ENCODE measurements around the gene JUND.

DNA sequence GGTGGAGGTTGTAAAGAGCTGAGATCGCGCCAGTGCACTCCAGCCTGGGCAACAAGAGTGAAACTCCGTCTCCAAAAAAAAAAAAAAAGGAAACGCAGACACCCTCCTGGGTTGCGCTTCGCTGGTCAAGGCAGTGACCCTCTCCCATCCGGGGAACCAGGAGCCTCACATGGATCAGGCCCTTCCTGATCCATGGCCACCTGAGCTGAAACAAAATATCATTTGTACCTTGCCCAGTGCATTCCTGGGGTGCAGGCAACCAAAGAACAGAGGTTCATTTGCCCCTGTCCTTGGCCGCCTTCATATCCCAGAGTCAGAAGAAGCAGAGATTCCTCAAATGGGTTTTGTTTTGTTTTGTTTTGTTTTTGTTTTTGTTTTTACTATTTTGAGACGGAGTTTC is 49.4 kb upstream of the JUND start:
- TF ChIP-seq, protein P1, sequence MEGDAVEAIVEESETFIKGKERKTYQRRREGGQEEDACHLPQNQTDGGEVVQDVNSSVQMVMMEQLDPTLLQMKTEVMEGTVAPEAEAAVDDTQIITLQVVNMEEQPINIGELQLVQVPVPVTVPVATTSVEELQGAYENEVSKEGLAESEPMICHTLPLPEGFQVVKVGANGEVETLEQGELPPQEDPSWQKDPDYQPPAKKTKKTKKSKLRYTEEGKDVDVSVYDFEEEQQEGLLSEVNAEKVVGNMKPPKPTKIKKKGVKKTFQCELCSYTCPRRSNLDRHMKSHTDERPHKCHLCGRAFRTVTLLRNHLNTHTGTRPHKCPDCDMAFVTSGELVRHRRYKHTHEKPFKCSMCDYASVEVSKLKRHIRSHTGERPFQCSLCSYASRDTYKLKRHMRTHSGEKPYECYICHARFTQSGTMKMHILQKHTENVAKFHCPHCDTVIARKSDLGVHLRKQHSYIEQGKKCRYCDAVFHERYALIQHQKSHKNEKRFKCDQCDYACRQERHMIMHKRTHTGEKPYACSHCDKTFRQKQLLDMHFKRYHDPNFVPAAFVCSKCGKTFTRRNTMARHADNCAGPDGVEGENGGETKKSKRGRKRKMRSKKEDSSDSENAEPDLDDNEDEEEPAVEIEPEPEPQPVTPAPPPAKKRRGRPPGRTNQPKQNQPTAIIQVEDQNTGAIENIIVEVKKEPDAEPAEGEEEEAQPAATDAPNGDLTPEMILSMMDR (conservative IDR thresholded peaks at IDR 0.05; ENCODE audit: low read depth in 2 of 2) = no peak
- no peak for TF ChIP-seq EZH2phosphoT487 (IDR thresholded peaks at IDR 0.05; ENCODE audit: unreplicated experiment)
- TF ChIP-seq ZNF331 (CRISPR knock-in tag; IDR thresholded peaks at IDR 0.05; ENCODE audit: low read depth) = no peak
- TF ChIP-seq POLR2AphosphoS5 (IDR thresholded peaks at IDR 0.05; ENCODE audit: low read depth) = no peak
- TF ChIP-seq CREB1 (CRISPR knock-in tag; IDR thresholded peaks at IDR 0.05; ENCODE audit: low read depth) = no peak
- TF ChIP-seq REST (IDR thresholded peaks at IDR 0.05; ENCODE audit: unreplicated experiment) = no peak
- no peak for TF ChIP-seq EZH2 (IDR thresholded peaks at IDR 0.05; ENCODE audit: low read depth, unreplicated experiment)
- TF ChIP-seq, protein P2, sequence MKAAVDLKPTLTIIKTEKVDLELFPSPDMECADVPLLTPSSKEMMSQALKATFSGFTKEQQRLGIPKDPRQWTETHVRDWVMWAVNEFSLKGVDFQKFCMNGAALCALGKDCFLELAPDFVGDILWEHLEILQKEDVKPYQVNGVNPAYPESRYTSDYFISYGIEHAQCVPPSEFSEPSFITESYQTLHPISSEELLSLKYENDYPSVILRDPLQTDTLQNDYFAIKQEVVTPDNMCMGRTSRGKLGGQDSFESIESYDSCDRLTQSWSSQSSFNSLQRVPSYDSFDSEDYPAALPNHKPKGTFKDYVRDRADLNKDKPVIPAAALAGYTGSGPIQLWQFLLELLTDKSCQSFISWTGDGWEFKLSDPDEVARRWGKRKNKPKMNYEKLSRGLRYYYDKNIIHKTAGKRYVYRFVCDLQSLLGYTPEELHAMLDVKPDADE (IDR thresholded peaks at IDR 0.05) = no peak
- no peak for TF ChIP-seq JUNB (IDR thresholded peaks at IDR 0.05; ENCODE audit: unreplicated experiment)
- TF ChIP-seq STAT1 (IDR thresholded peaks at IDR 0.05; ENCODE audit: unreplicated experiment) = no peak
